ENCODE data around the gene SOD3. TPM values are rescaled to one million over a fixed set of nuclear protein-coding genes. Genes with fewer than 3 reads are reported as not detected.

SOD3 gene, protein sequence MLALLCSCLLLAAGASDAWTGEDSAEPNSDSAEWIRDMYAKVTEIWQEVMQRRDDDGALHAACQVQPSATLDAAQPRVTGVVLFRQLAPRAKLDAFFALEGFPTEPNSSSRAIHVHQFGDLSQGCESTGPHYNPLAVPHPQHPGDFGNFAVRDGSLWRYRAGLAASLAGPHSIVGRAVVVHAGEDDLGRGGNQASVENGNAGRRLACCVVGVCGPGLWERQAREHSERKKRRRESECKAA
- total RNA-seq = 0.75 and 1.2 TPM in 2 replicates

GRCh38 chr4:24794916-24795665, at the start of gene SOD3:
Gene SOD3, plus strand, starts transcription at chr4:24795573. Its CDS starts 3,949 bp downstream, at chr4:24799522.
- no peaks in the 10 kb centered on the region for H3K36me3 ChIP-seq (ENCODE audit: control insufficient read depth, insufficient read depth, low read length)
- DNase-seq (ENCODE audit: low read depth) = peak; percentile 18
- no peak within 1 kb of the TSS for H3K4me3 ChIP-seq (ENCODE audit: low read depth, low read length)

DNA sequence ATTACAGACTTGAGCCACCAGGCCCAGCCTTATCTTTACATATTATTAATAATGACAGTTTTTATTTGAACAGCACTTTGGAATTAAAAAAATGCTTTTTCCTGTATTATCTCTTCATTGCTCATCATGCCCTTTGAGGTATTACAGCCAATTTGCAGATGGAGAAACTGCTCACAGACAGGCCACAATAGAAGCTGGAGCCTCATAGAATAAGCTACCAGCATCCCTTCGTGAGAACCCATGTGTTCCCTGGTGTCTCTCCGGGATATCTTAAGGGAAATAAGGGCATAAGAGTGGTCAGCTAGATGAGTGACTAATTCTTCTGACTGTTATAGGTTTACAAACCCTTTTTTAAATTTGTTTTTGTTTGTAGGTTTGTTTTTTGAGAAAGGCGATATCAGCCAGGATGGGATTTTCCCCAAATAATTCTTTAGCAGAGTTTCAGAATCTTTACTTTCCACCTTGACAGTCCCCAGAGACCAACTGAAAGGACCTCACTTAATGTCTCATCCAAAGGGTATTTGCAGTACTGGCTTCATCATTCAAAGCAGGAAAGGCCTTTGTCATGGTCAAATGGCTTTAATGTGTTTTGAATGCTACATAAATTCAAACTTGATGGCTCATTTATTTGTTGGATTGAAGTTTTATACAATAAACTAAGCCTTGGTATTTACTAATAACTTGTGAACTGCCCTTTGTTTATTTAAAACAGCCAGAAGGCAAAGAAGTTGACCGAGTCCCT, 48.0 kb upstream of the SOD3 start:
- H3K36me3 ChIP-seq (ENCODE audit: control insufficient read depth, insufficient read depth, low read length) = no peaks in the 10 kb centered on the region
- TF ChIP-seq, protein P1, sequence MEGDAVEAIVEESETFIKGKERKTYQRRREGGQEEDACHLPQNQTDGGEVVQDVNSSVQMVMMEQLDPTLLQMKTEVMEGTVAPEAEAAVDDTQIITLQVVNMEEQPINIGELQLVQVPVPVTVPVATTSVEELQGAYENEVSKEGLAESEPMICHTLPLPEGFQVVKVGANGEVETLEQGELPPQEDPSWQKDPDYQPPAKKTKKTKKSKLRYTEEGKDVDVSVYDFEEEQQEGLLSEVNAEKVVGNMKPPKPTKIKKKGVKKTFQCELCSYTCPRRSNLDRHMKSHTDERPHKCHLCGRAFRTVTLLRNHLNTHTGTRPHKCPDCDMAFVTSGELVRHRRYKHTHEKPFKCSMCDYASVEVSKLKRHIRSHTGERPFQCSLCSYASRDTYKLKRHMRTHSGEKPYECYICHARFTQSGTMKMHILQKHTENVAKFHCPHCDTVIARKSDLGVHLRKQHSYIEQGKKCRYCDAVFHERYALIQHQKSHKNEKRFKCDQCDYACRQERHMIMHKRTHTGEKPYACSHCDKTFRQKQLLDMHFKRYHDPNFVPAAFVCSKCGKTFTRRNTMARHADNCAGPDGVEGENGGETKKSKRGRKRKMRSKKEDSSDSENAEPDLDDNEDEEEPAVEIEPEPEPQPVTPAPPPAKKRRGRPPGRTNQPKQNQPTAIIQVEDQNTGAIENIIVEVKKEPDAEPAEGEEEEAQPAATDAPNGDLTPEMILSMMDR (IDR thresholded peaks at IDR 0.05; ENCODE audit: insufficient read depth, low read length, poor library complexity, severe bottlenecking) = no peak
- no peak for DNase-seq (ENCODE audit: low read depth)
- no peak overlapping the region for H3K4me3 ChIP-seq (ENCODE audit: low read depth, low read length)
- H3K27me3 ChIP-seq (ENCODE audit: control insufficient read depth, insufficient read depth, low read length) = no peaks in the 10 kb centered on the region

More at GRCh38 chr4:24794916-24795665, at the start of gene SOD3:
- TF ChIP-seq, protein P1 (IDR thresholded peaks at IDR 0.05; ENCODE audit: insufficient read depth, low read length, poor library complexity, severe bottlenecking) = no peak
- peaks cover 22% of the 10 kb centered on the region for H3K27me3 ChIP-seq (ENCODE audit: control insufficient read depth, insufficient read depth, low read length)

DNA sequence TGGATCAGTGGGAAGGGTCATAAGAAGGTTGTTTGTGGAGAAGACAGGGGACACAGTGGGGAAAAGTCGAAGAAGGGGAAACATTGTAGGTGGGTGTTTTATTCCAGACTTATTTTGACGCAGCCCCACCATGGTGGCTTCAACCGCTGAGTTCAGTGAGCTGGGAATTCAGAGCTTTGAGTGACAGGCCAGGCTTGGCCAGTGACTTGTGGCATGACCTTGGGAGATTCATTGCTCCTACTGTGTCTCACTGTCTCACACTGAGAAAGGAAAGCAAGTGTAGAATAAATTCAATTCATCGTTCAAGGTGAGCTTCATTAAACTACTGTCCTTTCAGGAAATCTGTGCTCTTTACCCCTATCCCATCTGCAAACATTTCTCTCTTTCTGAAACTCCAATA, 47.4 kb upstream of the SOD3 start:
- Histone ChIP-seq H3K36me3 (ENCODE audit: control insufficient read depth, insufficient read depth, low read length) (no peaks in the 10 kb centered on the region), H3K4me3 (ENCODE audit: low read depth, low read length) (no peak overlapping the region), H3K27me3 (ENCODE audit: control insufficient read depth, insufficient read depth, low read length) (no peaks in the 10 kb centered on the region)
- TF ChIP-seq, protein P1 (IDR thresholded peaks at IDR 0.05; ENCODE audit: insufficient read depth, low read length, poor library complexity, severe bottlenecking) = no peak
- no peak for DNase-seq (ENCODE audit: low read depth)

DNA sequence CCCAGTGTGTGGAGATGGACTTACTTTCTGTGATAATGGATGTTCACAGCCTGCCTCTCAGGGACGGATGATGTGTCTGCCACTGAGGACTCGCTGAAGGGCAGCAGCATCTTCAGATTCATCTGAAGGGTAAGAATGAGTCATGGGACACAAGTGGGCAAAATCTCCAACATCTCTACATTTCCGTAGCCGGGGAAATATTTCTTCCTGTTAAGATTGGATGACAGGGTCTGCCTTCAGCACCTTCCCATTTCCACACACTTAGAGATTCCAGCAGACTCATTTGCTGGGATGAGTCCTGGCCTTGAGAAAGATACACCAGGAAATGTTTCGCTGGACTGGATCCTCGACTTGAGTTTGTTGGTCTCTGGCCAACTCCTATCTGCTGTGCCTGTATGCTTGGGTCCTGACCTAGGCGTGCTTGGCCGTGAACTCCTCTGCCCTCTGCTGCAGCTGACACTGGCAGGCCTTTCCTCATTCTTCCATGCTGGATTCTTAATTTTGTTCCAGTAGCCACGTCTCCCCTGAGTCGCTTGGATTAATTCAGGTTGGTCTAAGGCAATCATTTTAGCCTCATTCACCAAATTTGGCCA, 46.5 kb upstream of the SOD3 start:
- Histone ChIP-seq H3K36me3 (ENCODE audit: control insufficient read depth, insufficient read depth, low read length) (no peaks in the 10 kb centered on the region), H3K4me3 (ENCODE audit: low read depth, low read length) (no peak overlapping the region), H3K27me3 (ENCODE audit: control insufficient read depth, insufficient read depth, low read length) (no peaks in the 10 kb centered on the region)
- TF ChIP-seq, protein P1 (IDR thresholded peaks at IDR 0.05; ENCODE audit: insufficient read depth, low read length, poor library complexity, severe bottlenecking) = no peak
- no peak for DNase-seq (ENCODE audit: low read depth)

- H3K36me3 ChIP-seq (ENCODE audit: control insufficient read depth, insufficient read depth, low read length) = no peaks in the 10 kb centered on the region
- TF ChIP-seq, protein P1 (IDR thresholded peaks at IDR 0.05; ENCODE audit: insufficient read depth, low read length, poor library complexity, severe bottlenecking) = no peak
- H3K4me3 ChIP-seq (ENCODE audit: low read depth, low read length) = no peak overlapping the region
- DNase-seq (ENCODE audit: low read depth) = no peak
- no peaks in the 10 kb centered on the region for H3K27me3 ChIP-seq (ENCODE audit: control insufficient read depth, insufficient read depth, low read length)
Measured at GRCh38 chr4:24750106-24750505, 45.3 kb upstream of the SOD3 start.
